ENCODE data around the gene ARFIP2.

- TF ChIP-seq CTCF (IDR thresholded peaks at IDR 0.05; ENCODE audit: insufficient read depth, low read length, poor library complexity, severe bottlenecking) = no peak
- no peak for TF ChIP-seq EZH2phosphoT487 (conservative IDR thresholded peaks at IDR 0.05; ENCODE audit: low read length)
These were observed 49.7 kb upstream of the ARFIP2 start for GRCh38 chr11:6530848-6531247.

All from SU-DHL-6 (cell line).